ENCODE measurements around the gene FLYWCH1.

DNA sequence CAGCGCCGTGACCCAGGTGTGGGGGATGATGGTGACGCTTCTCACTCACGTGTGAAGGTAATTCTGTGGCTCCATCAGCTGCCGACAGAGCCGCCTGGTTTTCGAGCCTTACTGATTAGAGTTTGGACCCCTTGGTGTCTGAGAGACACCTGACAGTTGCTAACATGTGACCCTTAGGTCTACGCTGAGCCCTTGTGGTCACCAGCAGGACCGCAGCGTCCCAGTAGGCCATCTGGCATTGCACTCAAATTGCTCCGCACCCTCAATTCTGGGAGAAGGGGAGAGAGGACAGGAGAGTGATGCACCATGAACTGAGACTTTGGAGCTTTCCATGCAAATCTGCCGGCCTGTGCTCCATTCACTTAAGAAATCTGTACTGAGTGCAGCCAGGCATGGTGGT is 2.5 kb downstream of the FLYWCH1 start:
- no peak for TF ChIP-seq SP1 (IDR thresholded peaks at IDR 0.05)
- TF ChIP-seq, protein P1, sequence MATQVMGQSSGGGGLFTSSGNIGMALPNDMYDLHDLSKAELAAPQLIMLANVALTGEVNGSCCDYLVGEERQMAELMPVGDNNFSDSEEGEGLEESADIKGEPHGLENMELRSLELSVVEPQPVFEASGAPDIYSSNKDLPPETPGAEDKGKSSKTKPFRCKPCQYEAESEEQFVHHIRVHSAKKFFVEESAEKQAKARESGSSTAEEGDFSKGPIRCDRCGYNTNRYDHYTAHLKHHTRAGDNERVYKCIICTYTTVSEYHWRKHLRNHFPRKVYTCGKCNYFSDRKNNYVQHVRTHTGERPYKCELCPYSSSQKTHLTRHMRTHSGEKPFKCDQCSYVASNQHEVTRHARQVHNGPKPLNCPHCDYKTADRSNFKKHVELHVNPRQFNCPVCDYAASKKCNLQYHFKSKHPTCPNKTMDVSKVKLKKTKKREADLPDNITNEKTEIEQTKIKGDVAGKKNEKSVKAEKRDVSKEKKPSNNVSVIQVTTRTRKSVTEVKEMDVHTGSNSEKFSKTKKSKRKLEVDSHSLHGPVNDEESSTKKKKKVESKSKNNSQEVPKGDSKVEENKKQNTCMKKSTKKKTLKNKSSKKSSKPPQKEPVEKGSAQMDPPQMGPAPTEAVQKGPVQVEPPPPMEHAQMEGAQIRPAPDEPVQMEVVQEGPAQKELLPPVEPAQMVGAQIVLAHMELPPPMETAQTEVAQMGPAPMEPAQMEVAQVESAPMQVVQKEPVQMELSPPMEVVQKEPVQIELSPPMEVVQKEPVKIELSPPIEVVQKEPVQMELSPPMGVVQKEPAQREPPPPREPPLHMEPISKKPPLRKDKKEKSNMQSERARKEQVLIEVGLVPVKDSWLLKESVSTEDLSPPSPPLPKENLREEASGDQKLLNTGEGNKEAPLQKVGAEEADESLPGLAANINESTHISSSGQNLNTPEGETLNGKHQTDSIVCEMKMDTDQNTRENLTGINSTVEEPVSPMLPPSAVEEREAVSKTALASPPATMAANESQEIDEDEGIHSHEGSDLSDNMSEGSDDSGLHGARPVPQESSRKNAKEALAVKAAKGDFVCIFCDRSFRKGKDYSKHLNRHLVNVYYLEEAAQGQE (IDR thresholded peaks at IDR 0.05) = no peak

All from liver (tissue), 2 donors.